Neural progenitor cell (in vitro differentiated cells): ENCODE data around the gene TNFRSF19. TPM values are rescaled to one million over a fixed set of nuclear protein-coding genes. Genes with fewer than 3 reads are reported as not detected.

Experiments
- DNase-seq: peaks from one replicate; pipeline ENCODE4 v3.0.0-alpha.2; 2016; ENCODE audit warnings: low spot score
- H2AFZ ChIP-seq: fragments of 200-600 bp; sonication (generic); replicated peaks from 2 replicates; pipeline ENCODE4 v1.6.1; 2016; ENCODE audit warnings: antibody characterized with exemption
- H3F3A ChIP-seq: fragments of 200-600 bp; sonication (generic); 2 replicates; pipeline ENCODE4 v1.6.1; 2016; ENCODE audit warnings: antibody characterized with exemption, low read depth
- H3K27ac ChIP-seq: fragments of 200-600 bp; sonication (generic); 2 replicates; pipeline ENCODE4 v1.5.1; 2016; ENCODE audit warnings: mild to moderate bottlenecking
- H3K27me3 ChIP-seq: fragments of 200-600 bp; sonication (generic); 2 replicates; pipeline ENCODE4 v1.6.1; 2016; ENCODE audit warnings: mild to moderate bottlenecking, moderate library complexity
- H3K36me3 ChIP-seq: fragments of 200-600 bp; sonication (generic); 2 replicates; pipeline ENCODE4 v1.5.1; 2016
- H3K4me1 ChIP-seq: fragments of 200-600 bp; sonication (generic); 2 replicates; pipeline ENCODE4 v1.6.1; 2016; ENCODE audit warnings: mixed run types
- H3K4me2 ChIP-seq: fragments of 200-600 bp; sonication (generic); 2 replicates; pipeline ENCODE4 v1.6.1; 2016
- H3K4me3 ChIP-seq: fragments of 200-600 bp; sonication (generic); 2 replicates; pipeline ENCODE4 v1.5.1; 2016
- H3K79me2 ChIP-seq: fragments of 200-600 bp; sonication (generic); 2 replicates; pipeline ENCODE4 v1.6.1; 2016; ENCODE audit warnings: low read depth
- H3K9ac ChIP-seq: fragments of 200-600 bp; sonication (generic); 2 replicates; pipeline ENCODE4 v1.6.1; 2016
- H3K9me3 ChIP-seq: fragments of 200-600 bp; sonication (generic); 2 replicates; pipeline ENCODE4 v1.5.1; 2016; ENCODE audit warnings: low read depth
- H4K20me1 ChIP-seq: fragments of 200-600 bp; sonication (generic); 2 replicates; pipeline ENCODE4 v1.6.1; 2016; ENCODE audit warnings: low read depth
- H3K27ac Mint-ChIP-seq: 3 replicates; pipeline ENCODE4 v1.8.0; 2021; ENCODE audit warnings: mixed read lengths
- H3K27me3 Mint-ChIP-seq: 2 replicates; pipeline ENCODE4 v1.8.0; 2022; ENCODE audit warnings: low read depth, mild to moderate bottlenecking, inconsistent platforms, moderate library complexity, mixed read lengths; ENCODE audit not compliant: insufficient read depth
- H3K36me3 Mint-ChIP-seq: 3 replicates; pipeline ENCODE4 v1.8.0; 2021; ENCODE audit warnings: mixed read lengths
- H3K4me1 Mint-ChIP-seq: 3 replicates; pipeline ENCODE4 v1.8.0; 2021; ENCODE audit warnings: mixed read lengths
- H3K4me3 Mint-ChIP-seq: 3 replicates; pipeline ENCODE4 v1.8.0; 2021; ENCODE audit warnings: mild to moderate bottlenecking, moderate library complexity, mixed read lengths
- H3K9me3 Mint-ChIP-seq: 3 replicates; pipeline ENCODE4 v1.8.0; 2020; ENCODE audit warnings: mixed read lengths
- CTCF ChIP-seq: fragments of 200-600 bp; sonication (generic); IDR thresholded peaks from 2 replicates; pipeline ENCODE4 v1.5.1; 2017; ENCODE audit warnings: antibody characterized with exemption, mild to moderate bottlenecking
- EZH2 ChIP-seq: fragments of 200-600 bp; sonication (generic); IDR thresholded peaks from 2 replicates; pipeline ENCODE4 v1.6.1; 2017; ENCODE audit warnings: antibody characterized with exemption, mild to moderate bottlenecking, moderate library complexity
- EZH2phosphoT487 ChIP-seq: fragments of 200-600 bp; sonication (generic); IDR thresholded peaks from 2 replicates; pipeline ENCODE4 v1.6.1; 2017; ENCODE audit warnings: antibody characterized with exemption
- total RNA-seq: library from RNA; depleted of rRNA; stranded (reverse); fragments of >200 nt; gene quantifications from 2 replicates; pipeline ENCODE4 v1.2.3, GENCODE V29; 2015; ENCODE audit warnings: low replicate concordance

TNFRSF19 gene
- total RNA-seq, 1 donor from 2014 or later = 31.7 TPM

GRCh38 chr13:23620211-23620610 lies 50.0 kb downstream of the TNFRSF19 start:
- Histone ChIP-seq H3K4me2 (no peak overlapping the region), H3K4me3 (no peak overlapping the region), H3K4me1 (peaks cover 10% of the 10 kb centered on the region), H3K9me3 (no peaks in the 10 kb centered on the region), H2AFZ (no peak overlapping the region), H4K20me1 (peaks cover 8% of the 10 kb centered on the region), H3K36me3 (no peaks in the 10 kb centered on the region), H3K79me2 (no peaks in the 10 kb centered on the region), H3K9ac (no peak overlapping the region), H3K27me3 (no peaks in the 10 kb centered on the region), H3K27ac (no peak overlapping the region), H3F3A (peaks cover 11% of the 10 kb centered on the region)
- TF ChIP-seq EZH2phosphoT487 = no peak
- TF ChIP-seq CTCF = no peak
- TF ChIP-seq EZH2 = no peak
- Mint-ChIP-seq H3K27me3 (peaks cover 2% of the 10 kb centered on the region), H3K27ac (no peak overlapping the region), H3K36me3 (peaks cover 41% of the 10 kb centered on the region), H3K4me1 (peaks cover 25% of the 10 kb centered on the region), H3K9me3 (peaks cover 11% of the 10 kb centered on the region), H3K4me3 (no peak overlapping the region)
- no peak for DNase-seq

- no peak overlapping the region for H3K9ac ChIP-seq
- no peak overlapping the region for H3K4me3 ChIP-seq
- TF ChIP-seq EZH2 (no peak), CTCF (no peak), EZH2phosphoT487 (no peak)
- H3K9me3 Mint-ChIP-seq = peaks cover 11% of the 10 kb centered on the region
- no peaks in the 10 kb centered on the region for H3K36me3 ChIP-seq
- H4K20me1 ChIP-seq = peaks cover 4% of the 10 kb centered on the region
- H3K27me3 Mint-ChIP-seq = peaks cover 2% of the 10 kb centered on the region
- H2AFZ ChIP-seq = no peak overlapping the region
- H3K4me1 Mint-ChIP-seq = peaks cover 21% of the 10 kb centered on the region
- peaks cover 6% of the 10 kb centered on the region for H3K4me1 ChIP-seq
- peaks cover 6% of the 10 kb centered on the region for H3F3A ChIP-seq
- H3K27ac Mint-ChIP-seq = peak overlapping the region; percentile 72
- H3K4me2 ChIP-seq = no peak overlapping the region
- H3K9me3 ChIP-seq = no peaks in the 10 kb centered on the region
- no peaks in the 10 kb centered on the region for H3K79me2 ChIP-seq
- H3K27ac ChIP-seq = no peak overlapping the region
- H3K36me3 Mint-ChIP-seq = peaks cover 41% of the 10 kb centered on the region
- no peak for DNase-seq
- no peaks in the 10 kb centered on the region for H3K27me3 ChIP-seq
- no peak overlapping the region for H3K4me3 Mint-ChIP-seq
Measured at GRCh38 chr13:23620613-23621315, 50.6 kb downstream of the TNFRSF19 start.

GRCh38 chr13:23621316-23621645 lies 51.1 kb downstream of the TNFRSF19 start:
- H3K27ac Mint-ChIP-seq = peak overlapping the region; percentile 42
- peaks cover 44% of the 10 kb centered on the region for H3K36me3 Mint-ChIP-seq
- Histone ChIP-seq H3K4me2 (no peak overlapping the region), H3K79me2 (no peaks in the 10 kb centered on the region), H3K9me3 (no peaks in the 10 kb centered on the region), H3K36me3 (no peaks in the 10 kb centered on the region), H3K4me3 (no peak overlapping the region), H3K4me1 (peaks cover 6% of the 10 kb centered on the region), H3K27ac (no peak overlapping the region), H3F3A (peaks cover under 1% of the 10 kb centered on the region), H2AFZ (no peak overlapping the region), H4K20me1 (no peaks in the 10 kb centered on the region), H3K9ac (no peak overlapping the region), H3K27me3 (no peaks in the 10 kb centered on the region)
- H3K4me3 Mint-ChIP-seq = no peak overlapping the region
- peaks cover 2% of the 10 kb centered on the region for H3K27me3 Mint-ChIP-seq
- TF ChIP-seq EZH2phosphoT487 = no peak
- DNase-seq = no peak
- peaks cover 11% of the 10 kb centered on the region for H3K9me3 Mint-ChIP-seq
- H3K4me1 Mint-ChIP-seq = peaks cover 20% of the 10 kb centered on the region

GRCh38 chr13:23622985-23623384 lies 52.8 kb downstream of the TNFRSF19 start:
- Mint-ChIP-seq H3K36me3 (peaks cover 35% of the 10 kb centered on the region), H3K4me1 (peaks cover 27% of the 10 kb centered on the region), H3K9me3 (peaks cover 11% of the 10 kb centered on the region), H3K4me3 (no peak overlapping the region), H3K27ac (no peak overlapping the region), H3K27me3 (peaks cover 2% of the 10 kb centered on the region)
- Histone ChIP-seq H3F3A (peaks cover 9% of the 10 kb centered on the region), H3K4me1 (peaks cover 23% of the 10 kb centered on the region), H3K9ac (no peak overlapping the region), H3K4me2 (no peak overlapping the region), H4K20me1 (no peaks in the 10 kb centered on the region), H3K36me3 (no peaks in the 10 kb centered on the region), H3K9me3 (no peaks in the 10 kb centered on the region), H2AFZ (no peak overlapping the region), H3K79me2 (no peaks in the 10 kb centered on the region), H3K27ac (no peak overlapping the region), H3K4me3 (no peak overlapping the region), H3K27me3 (no peaks in the 10 kb centered on the region)
- no peak for DNase-seq
- no peak for TF ChIP-seq CTCF
- TF ChIP-seq EZH2phosphoT487 = no peak
